A549 (cell line): Measurements from ENCODE around the gene RNF214.

Experiments
- CBX2 ChIP-seq: fragments of 200-600 bp; sonication (generic); IDR thresholded peaks from 2 replicates; pipeline ENCODE4 v1.6.1; 2016; ENCODE audit warnings: low read depth, mild to moderate bottlenecking, borderline replicate concordance
- CTCF ChIP-seq: fragments of >200 bp; sonication (Bioruptor Twin); formaldehyde crosslinking; IDR thresholded peaks from 3 replicates; pipeline ENCODE4 v1.5.1; 2016

DNA sequence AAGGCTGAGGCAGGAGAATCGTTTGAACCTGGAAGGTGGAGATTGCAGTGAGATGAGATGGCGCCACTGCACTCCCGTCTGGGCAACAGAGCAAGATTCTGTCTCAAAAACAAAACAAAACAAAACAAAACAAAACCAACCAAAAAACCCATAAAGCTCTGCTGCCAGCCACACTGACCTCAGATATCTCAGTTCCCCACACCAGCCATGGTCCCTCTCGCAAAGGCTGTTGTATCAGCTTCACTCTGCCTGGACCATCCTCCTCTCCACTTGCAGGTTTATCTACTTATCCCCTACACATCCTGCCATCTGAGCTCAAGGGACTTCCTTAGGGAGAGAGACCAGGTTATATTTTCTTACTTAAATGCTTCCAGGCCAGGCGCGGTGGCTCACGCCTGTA lies 69.8 kb downstream of the RNF214 start:
- TF ChIP-seq CBX2 (no peak), CTCF (no peak)
